ENCODE results near the gene WRNIP1.
A peak's percentile ranks its signal among the peaks of the same experiment; 100 is the strongest.
"Not testable (repeated sequence)": the region's sequence is repeated elsewhere in the genome, so short reads cannot be mapped to it uniquely, and the experiment has no call there.

WRNIP1 gene

DNA sequence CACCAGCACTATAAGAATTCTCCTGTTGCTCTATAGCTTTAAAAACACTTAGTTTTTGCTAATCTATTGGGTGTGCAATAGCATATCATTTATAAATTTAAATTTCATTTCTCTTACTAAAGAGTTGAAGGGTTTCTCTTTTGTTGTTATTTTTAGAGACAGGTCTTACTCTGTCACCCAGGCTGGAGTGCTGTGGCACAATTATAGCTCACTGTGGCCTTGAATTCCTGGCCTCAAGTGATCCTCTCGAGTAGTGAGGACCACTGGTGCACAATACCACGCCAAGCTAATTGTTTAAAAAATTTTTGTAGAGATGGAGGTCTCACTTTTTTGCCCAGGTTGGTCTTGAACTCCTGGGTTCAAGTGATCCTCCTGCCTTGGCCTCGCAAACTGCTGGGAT lies 6.2 kb upstream of the WRNIP1 start:
- no peak for TF ChIP-seq CTCF (conservative IDR thresholded peaks at IDR 0.05; ENCODE audit: low read depth, low read length)
- no peak for DNase-seq (ENCODE audit: low read depth)
- H3K4me3 ChIP-seq (ENCODE audit: low read depth, low read length), result no peak overlapping the region

DNA sequence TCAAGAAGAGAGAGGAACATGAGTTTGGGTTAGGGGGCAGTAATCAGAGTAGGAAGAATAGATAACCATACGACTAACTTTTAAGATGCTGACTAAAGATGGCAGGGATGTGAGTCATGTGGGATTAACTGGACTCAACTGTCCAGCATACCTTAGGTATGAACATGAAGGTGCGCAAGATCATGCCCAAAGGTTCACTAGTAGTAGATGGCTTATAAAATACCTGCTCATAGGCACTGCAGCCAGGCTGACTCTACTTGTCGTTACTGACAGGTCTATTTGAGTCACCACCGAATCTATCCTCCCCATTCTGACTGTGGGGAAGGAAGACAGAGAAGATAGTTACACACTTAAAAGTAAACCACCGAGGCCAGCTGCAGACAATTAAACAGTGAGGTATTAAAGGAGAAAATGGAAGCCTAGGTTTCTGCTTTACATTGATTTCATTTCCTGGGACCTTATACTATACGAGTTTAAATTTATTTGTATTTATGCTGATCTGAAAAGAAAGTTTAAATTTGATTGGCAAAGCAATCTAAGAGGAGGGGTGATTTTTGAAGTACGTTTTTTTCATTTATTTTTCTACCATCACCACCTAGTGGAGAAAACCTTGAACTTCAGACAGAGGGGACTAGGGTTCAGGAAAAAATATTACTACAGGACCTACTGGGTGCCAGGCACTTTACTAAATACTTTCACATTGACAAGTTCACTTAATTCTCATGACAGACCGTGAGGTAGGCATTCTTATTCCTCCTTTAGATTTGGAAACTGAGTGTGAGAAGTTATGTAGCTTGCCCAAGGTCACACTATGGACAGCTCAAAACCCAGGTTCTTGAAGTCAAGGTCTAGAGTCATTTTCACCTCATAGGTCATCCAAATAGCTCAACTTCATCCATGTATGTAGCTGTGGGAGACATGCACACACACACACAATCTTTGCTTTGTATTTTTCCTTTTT lies 4.0 kb upstream of the WRNIP1 start:
- TF ChIP-seq CTCF (conservative IDR thresholded peaks at IDR 0.05; ENCODE audit: low read depth, low read length), result peak; percentile 47
- H3K4me3 ChIP-seq (ENCODE audit: low read depth, low read length), result no peak overlapping the region
- DNase-seq (ENCODE audit: low read depth), result no peak

GRCh38 chr6:2762868-2763267 lies 2.3 kb upstream of the WRNIP1 start:
- H3K4me3 ChIP-seq (ENCODE audit: low read depth, low read length); DNase-seq (ENCODE audit: low read depth): not testable (repeated sequence)

DNA sequence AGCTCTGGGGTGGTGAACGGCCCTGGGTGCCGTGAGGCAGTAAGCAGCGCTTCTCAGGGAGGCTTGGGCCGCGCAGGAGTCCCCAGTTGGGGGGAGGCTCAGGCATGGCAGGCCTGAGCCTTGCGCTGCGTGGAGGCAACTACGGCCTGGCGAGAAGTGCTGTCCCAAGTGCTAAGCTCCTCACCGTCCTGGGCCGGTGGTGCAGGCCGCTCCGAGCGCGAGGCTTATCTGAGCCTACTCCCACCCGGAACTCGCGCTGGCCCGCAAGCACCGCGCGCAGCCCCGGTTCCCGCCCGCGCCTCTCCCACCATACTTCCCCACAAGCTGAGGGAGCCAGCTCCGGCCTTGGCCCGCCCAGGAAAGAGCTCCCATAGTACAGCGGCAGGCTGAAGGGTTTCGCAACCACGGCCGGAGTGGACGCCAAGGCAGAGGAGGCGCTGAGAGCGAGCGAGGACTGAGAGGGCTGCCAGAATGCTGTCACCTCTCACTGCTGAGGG lies 1.8 kb upstream of the WRNIP1 start:
- H3K4me3 ChIP-seq (ENCODE audit: low read depth, low read length), result no peak overlapping the region
- TF ChIP-seq CTCF (conservative IDR thresholded peaks at IDR 0.05; ENCODE audit: low read depth, low read length), result no peak
- DNase-seq (ENCODE audit: low read depth), result no peak

GRCh38 chr6:2763876-2764540 lies 1.2 kb upstream of the WRNIP1 start:
- H3K4me3 ChIP-seq (ENCODE audit: low read depth, low read length), result peak overlapping the region; percentile 61
- DNase-seq (ENCODE audit: low read depth), result no peak
- TF ChIP-seq CTCF (conservative IDR thresholded peaks at IDR 0.05; ENCODE audit: low read depth, low read length), result no peak

- no peak for TF ChIP-seq CTCF (conservative IDR thresholded peaks at IDR 0.05; ENCODE audit: low read depth, low read length)
- DNase-seq (ENCODE audit: low read depth), result peak; percentile 82
- H3K4me3 ChIP-seq (ENCODE audit: low read depth, low read length), result peak overlapping the region; percentile 61
These were observed 505 bp upstream of the WRNIP1 start for GRCh38 chr6:2764610-2765165.
